Measurements from ENCODE around the gene RUFY1. TPM values are rescaled to one million over a fixed set of nuclear protein-coding genes. Genes with fewer than 3 reads are reported as not detected.
A peak's percentile ranks its signal among the peaks of the same experiment; 100 is the strongest.

Gene RUFY1
- total RNA-seq, 3 donors from 2014 or later, result 33.8 to 38.7 (median 34.3) TPM

- Mint-ChIP-seq H3K36me3 (ENCODE audit: insufficient read depth) (peaks cover 18% of the 10 kb centered on the region), H3K9me3 (no peaks in the 10 kb centered on the region), H3K4me1 (ENCODE audit: low read depth) (peaks cover 20% of the 10 kb centered on the region), H3K27me3 (ENCODE audit: low read depth) (no peaks in the 10 kb centered on the region), H3K4me3 (peak overlapping the region; percentile 84)
- ATAC-seq (peak; percentile 100), DNase-seq (peak; percentile 73)
Measured at GRCh38 chr5:179559284-179560252, 9.2 kb downstream of the RUFY1 start.

GRCh38 chr5:179564526-179564925 is 14.2 kb downstream of the RUFY1 start:
- no peak for DNase-seq
- ATAC-seq, result no peak
- H3K4me3 Mint-ChIP-seq, result no peak overlapping the region
- H3K27me3 Mint-ChIP-seq (ENCODE audit: low read depth), result no peaks in the 10 kb centered on the region
- H3K4me1 Mint-ChIP-seq (ENCODE audit: low read depth), result peaks cover 4% of the 10 kb centered on the region
- H3K36me3 Mint-ChIP-seq (ENCODE audit: insufficient read depth), result peaks cover 27% of the 10 kb centered on the region
- no peaks in the 10 kb centered on the region for H3K9me3 Mint-ChIP-seq

DNA sequence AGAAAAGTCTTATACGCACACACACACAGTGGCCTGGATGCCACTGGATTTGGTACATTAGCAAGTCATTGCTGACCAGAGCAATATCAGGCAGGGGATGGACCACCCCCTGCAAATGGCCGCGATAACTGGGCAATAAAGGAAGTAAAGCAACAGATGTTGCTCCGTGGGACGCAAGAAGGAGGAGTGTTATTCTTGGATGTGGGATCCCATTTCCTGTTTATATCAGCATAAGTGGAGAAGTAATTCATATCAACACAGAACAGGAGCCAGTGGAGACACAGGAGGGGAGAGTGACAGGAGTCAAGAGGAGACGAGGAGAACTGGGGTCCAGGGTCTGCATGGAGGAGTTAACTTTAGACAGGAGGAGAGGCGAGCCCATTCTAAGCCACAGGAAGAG is 18.4 kb downstream of the RUFY1 start:
- DNase-seq (no peak), ATAC-seq (no peak)
- Mint-ChIP-seq H3K4me3 (no peak overlapping the region), H3K36me3 (ENCODE audit: insufficient read depth) (peaks cover 28% of the 10 kb centered on the region), H3K4me1 (ENCODE audit: low read depth) (no peaks in the 10 kb centered on the region), H3K27me3 (ENCODE audit: low read depth) (no peaks in the 10 kb centered on the region), H3K9me3 (no peaks in the 10 kb centered on the region)

DNA sequence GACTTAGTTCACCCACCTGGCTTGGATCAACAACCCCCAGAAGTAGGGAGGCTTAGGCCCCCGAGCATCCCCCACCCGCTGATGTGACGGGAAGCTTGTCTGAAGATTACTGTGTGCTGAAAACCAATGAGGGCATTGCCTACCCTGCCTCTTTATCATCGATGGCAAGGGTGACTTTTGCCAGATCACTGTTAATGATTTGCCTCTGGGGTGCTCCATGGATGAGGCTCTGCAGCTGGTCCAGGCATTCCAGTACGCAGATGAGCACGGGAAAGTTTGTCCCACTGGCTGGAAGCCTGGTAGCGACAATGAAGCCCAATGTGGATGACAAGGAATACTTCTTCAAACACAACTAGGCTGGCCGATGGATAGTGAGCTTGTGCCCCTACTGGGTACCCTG is 22.0 kb downstream of the RUFY1 start:
- no peaks in the 10 kb centered on the region for H3K4me1 Mint-ChIP-seq (ENCODE audit: low read depth)
- ATAC-seq (no peak), DNase-seq (no peak)
- no peaks in the 10 kb centered on the region for H3K27me3 Mint-ChIP-seq (ENCODE audit: low read depth)
- H3K9me3 Mint-ChIP-seq, result no peaks in the 10 kb centered on the region
- H3K4me3 Mint-ChIP-seq, result no peak overlapping the region
- peaks cover 32% of the 10 kb centered on the region for H3K36me3 Mint-ChIP-seq (ENCODE audit: insufficient read depth)

GRCh38 chr5:179577286-179577960 is 27.1 kb downstream of the RUFY1 start:
- Mint-ChIP-seq H3K36me3 (ENCODE audit: insufficient read depth) (peaks cover 16% of the 10 kb centered on the region), H3K4me1 (ENCODE audit: low read depth) (no peaks in the 10 kb centered on the region), H3K9me3 (no peaks in the 10 kb centered on the region), H3K27me3 (ENCODE audit: low read depth) (no peaks in the 10 kb centered on the region), H3K4me3 (no peak overlapping the region)
- ATAC-seq, result no peak
- DNase-seq, result no peak

DNA sequence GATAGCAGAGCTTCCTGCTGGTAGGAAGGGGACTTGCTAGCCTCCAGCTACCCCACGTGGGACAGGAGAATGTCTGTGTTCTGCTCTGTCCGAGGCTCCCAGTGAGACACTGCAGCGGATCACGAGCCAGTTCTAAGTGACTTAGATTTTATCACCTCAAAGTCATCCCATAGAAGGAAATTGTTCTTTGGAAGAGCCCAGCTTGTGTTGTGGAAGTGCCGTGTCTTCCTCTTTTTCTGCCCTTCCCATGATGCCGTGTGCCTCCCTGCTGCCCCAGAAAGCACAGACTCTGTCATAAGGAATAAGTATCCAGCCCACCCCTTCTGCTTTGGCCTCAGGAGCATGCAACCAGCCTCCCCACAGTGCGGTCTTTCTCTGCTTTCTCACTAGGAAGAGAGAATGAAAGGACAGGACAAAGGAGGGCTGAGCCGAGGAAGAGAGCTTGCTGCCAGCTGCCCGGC is 35.6 kb downstream of the RUFY1 start:
- no peak for ATAC-seq
- DNase-seq, result no peak
- no peak overlapping the region for H3K4me3 Mint-ChIP-seq
- H3K36me3 Mint-ChIP-seq (ENCODE audit: insufficient read depth), result peaks cover 18% of the 10 kb centered on the region
- no peaks in the 10 kb centered on the region for H3K4me1 Mint-ChIP-seq (ENCODE audit: low read depth)
- no peaks in the 10 kb centered on the region for H3K9me3 Mint-ChIP-seq
- H3K27me3 Mint-ChIP-seq (ENCODE audit: low read depth), result no peaks in the 10 kb centered on the region

DNA sequence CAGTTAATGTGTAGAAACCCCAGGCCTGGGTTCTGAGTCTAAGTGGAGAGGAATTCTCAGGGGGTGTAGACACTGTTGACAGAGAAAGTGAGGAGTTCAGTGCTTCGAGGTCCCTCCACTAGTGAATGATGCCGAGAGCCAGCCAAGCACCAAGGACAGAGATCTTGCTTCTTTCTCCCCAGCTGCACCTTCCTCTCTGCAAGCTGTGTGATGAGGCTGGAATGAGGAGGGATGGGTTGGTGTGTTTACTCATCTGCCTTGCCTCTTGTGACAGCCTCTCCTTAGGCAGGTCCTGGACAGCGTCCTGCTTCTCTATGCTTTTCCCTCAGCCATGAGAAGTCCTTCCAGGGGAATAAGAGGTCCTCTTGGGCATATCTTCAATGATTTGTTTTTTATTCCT is 37.8 kb downstream of the RUFY1 start:
- ATAC-seq, result no peak
- H3K27me3 Mint-ChIP-seq (ENCODE audit: low read depth), result no peaks in the 10 kb centered on the region
- DNase-seq, result no peak
- no peaks in the 10 kb centered on the region for H3K9me3 Mint-ChIP-seq
- H3K4me1 Mint-ChIP-seq (ENCODE audit: low read depth), result no peaks in the 10 kb centered on the region
- peaks cover 23% of the 10 kb centered on the region for H3K36me3 Mint-ChIP-seq (ENCODE audit: insufficient read depth)
- H3K4me3 Mint-ChIP-seq, result no peak overlapping the region

DNA sequence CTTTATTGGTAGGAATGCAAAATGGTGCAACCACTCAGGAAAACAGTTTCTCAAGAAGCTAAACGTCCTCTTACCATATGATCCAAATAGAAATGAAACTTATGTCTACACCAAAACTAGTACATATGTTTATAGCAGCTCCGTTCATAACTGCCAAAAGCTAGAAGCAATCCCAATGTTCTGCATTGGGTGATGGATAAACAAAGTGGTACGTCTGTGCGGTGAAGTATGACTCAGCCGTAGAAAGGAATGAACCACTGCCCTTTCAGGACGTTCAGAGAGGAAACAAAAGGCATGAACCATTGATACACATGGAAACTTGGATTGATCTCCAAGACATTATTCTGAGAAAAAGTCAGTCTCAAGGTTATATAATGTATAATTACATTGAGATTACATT is 45.6 kb downstream of the RUFY1 start:
- no peak overlapping the region for H3K4me3 Mint-ChIP-seq
- peaks cover 39% of the 10 kb centered on the region for H3K36me3 Mint-ChIP-seq (ENCODE audit: insufficient read depth)
- no peaks in the 10 kb centered on the region for H3K27me3 Mint-ChIP-seq (ENCODE audit: low read depth)
- no peaks in the 10 kb centered on the region for H3K4me1 Mint-ChIP-seq (ENCODE audit: low read depth)
- H3K9me3 Mint-ChIP-seq, result no peaks in the 10 kb centered on the region
- DNase-seq (no peak), ATAC-seq (no peak)

GRCh38 chr5:179596421-179596820 is 46.1 kb downstream of the RUFY1 start:
- no peak for DNase-seq
- Mint-ChIP-seq H3K4me3 (no peak overlapping the region), H3K27me3 (ENCODE audit: low read depth) (no peaks in the 10 kb centered on the region), H3K36me3 (ENCODE audit: insufficient read depth) (peaks cover 39% of the 10 kb centered on the region), H3K9me3 (no peaks in the 10 kb centered on the region), H3K4me1 (ENCODE audit: low read depth) (no peaks in the 10 kb centered on the region)
- ATAC-seq, result no peak

DNA sequence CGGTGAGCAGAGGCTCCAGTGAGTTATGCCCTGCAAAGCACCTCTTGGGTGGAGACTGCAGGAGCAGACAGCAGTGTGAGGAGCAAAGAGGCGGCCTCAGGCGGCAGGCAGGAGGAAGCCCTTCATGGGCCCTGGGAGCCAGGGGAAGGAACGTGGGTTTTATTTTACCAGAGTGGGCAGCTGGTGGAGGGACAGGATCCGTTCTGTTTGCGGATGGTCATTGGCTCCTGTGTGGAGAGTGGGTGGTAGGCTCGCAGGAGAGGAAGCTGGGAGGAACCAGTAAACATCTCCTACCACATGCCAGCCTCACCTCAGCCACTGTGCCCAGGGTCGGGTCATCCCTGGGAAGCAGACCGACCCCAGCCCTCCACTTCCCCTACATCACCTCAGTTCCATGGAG is 48.7 kb downstream of the RUFY1 start:
- H3K36me3 Mint-ChIP-seq (ENCODE audit: insufficient read depth), result peaks cover 31% of the 10 kb centered on the region
- H3K4me1 Mint-ChIP-seq (ENCODE audit: low read depth), result no peaks in the 10 kb centered on the region
- H3K9me3 Mint-ChIP-seq, result no peaks in the 10 kb centered on the region
- ATAC-seq (no peak), DNase-seq (no peak)
- no peaks in the 10 kb centered on the region for H3K27me3 Mint-ChIP-seq (ENCODE audit: low read depth)
- H3K4me3 Mint-ChIP-seq, result no peak overlapping the region

DNA sequence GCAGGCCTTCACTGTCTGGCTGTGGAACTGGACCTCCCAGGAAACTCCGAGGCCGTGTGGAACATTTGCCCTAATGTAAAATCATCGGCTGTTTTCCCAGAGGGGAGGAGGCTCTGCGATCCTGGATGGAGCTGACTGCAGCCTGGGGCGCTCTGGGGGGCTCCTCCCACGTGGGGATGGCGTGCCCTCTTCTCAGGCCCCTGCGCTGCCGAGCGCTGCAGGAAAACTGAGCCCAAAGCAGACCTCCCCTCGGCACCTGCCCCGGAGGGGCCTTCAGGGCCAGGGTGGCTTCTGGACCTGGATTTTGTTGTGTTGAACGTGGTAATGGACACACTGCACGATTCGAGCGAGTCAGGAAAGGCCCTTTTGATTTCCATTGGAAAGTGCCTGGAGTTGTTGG is 49.2 kb downstream of the RUFY1 start:
- Mint-ChIP-seq H3K36me3 (ENCODE audit: insufficient read depth) (peaks cover 30% of the 10 kb centered on the region), H3K4me1 (ENCODE audit: low read depth) (no peaks in the 10 kb centered on the region), H3K4me3 (no peak overlapping the region), H3K9me3 (no peaks in the 10 kb centered on the region), H3K27me3 (ENCODE audit: low read depth) (no peaks in the 10 kb centered on the region)
- DNase-seq (no peak), ATAC-seq (no peak)

GRCh38 chr5:179599973-179600372 is 49.6 kb downstream of the RUFY1 start:
- H3K27me3 Mint-ChIP-seq (ENCODE audit: low read depth), result no peaks in the 10 kb centered on the region
- peaks cover 30% of the 10 kb centered on the region for H3K36me3 Mint-ChIP-seq (ENCODE audit: insufficient read depth)
- ATAC-seq, result no peak
- H3K4me3 Mint-ChIP-seq, result no peak overlapping the region
- H3K9me3 Mint-ChIP-seq, result no peaks in the 10 kb centered on the region
- no peak for DNase-seq
- no peaks in the 10 kb centered on the region for H3K4me1 Mint-ChIP-seq (ENCODE audit: low read depth)

DNA sequence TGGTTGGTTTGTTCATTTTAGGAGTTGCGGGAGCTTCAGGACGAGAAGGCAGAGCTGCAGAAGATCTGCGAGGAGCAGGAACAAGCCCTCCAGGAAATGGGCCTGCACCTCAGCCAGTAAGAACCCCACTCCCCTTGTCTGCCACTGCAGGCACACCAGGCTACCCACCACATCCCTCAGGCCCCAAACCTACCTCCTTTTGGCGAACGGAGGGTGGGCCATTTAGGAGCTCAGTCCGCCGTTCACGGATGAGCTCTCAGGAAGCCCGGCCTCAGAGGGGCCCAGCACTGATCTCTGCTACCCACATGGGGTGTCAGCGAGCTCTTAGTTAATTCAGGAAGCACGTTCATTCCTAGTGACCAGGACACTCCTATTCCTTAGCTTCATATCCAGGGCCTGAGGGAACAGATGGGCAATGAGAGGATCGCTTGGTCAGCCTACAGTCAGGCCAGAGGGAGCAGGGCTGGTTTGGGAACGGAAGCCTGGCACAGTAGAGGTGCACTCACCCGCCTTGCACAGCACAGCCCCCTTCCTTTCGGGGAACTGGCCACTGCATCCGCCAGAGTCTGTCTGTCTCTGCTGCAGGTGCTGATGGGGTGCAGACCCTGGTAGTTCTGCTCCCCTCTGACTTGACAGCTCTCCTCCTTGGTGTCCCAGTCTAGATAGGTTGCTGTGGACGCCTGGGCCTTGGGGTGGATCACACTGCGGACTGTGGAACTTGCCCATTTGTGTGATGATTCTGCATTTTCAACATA is 51.7 kb downstream of the RUFY1 start:
- no peak overlapping the region for H3K4me3 Mint-ChIP-seq
- peaks cover 26% of the 10 kb centered on the region for H3K36me3 Mint-ChIP-seq (ENCODE audit: insufficient read depth)
- ATAC-seq, result no peak
- H3K4me1 Mint-ChIP-seq (ENCODE audit: low read depth), result no peaks in the 10 kb centered on the region
- no peaks in the 10 kb centered on the region for H3K9me3 Mint-ChIP-seq
- H3K27me3 Mint-ChIP-seq (ENCODE audit: low read depth), result no peaks in the 10 kb centered on the region
- no peak for DNase-seq

- no peaks in the 10 kb centered on the region for H3K27me3 Mint-ChIP-seq (ENCODE audit: low read depth)
- ATAC-seq (no peak), DNase-seq (no peak)
- H3K4me1 Mint-ChIP-seq (ENCODE audit: low read depth), result peaks cover 5% of the 10 kb centered on the region
- no peak overlapping the region for H3K4me3 Mint-ChIP-seq
- no peaks in the 10 kb centered on the region for H3K9me3 Mint-ChIP-seq
- peaks cover 25% of the 10 kb centered on the region for H3K36me3 Mint-ChIP-seq (ENCODE audit: insufficient read depth)
Measured at GRCh38 chr5:179603308-179603707, 53.0 kb downstream of the RUFY1 start.
